Stimulated activated naive CD4-positive, alpha-beta T cell (primary cell): ENCODE results near the gene SLC19A1.

Experiments used
- DNase-seq, 6 experiments: peaks; one replicate each; lab custom pipeline; 2025; lab: John Stamatoyannopoulos, UW

SLC19A1 gene

DNA sequence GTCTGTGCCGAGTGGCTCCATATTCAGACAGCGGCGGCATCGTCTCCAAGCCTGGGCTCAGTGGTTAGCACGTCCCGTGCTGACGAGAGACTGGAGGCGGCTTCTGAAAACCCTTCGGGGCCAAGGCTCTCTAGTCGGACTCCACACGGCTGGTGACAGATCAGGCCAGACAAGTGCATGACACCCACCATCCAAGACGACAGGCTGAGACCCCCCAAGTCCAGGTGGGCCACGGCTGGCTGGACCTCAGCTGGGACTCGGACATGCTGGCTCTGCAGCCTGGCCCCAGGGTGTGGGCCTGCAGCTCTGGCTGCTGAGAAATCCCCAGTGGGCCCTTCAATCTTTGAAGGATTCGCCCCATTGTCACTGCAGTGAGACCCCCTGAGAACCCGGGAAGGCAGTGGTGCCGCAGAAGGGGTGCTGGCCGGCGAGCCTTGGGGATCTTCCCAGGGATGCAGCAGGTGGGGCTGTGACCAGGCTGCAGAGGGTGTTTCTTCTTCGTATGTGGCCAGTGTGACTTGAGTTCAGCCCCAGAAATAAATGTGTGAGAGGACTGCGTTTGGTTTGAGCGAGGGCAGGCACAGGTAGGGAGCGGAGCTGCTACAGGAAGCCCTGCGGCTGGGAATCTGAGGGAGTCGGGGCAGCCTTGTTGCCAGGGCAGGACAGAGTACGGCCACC, 15.9 kb upstream of the SLC19A1 start:
- no peak for DNase-seq

DNA sequence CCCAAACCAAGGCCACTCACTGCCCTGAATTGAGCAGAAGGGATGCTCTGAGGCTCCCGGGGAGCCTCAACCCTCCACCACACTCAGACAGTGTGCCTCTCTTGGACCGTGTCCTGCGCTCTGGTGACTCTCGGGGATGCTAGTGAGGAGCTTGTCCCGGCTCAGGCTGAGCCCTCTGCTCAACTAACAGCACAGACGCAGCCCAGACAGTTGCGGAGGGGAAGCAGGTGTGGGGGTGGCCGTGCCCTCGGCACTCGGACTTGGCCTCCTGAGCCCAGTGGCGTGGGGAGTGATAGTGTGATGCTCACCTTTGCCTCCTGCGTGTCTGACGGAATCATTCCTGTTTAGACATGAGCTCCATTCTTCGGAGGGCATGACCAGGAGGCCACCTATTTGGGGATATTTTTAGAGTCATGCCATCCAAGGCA, 15.4 kb upstream of the SLC19A1 start:
- no peak for DNase-seq

DNA sequence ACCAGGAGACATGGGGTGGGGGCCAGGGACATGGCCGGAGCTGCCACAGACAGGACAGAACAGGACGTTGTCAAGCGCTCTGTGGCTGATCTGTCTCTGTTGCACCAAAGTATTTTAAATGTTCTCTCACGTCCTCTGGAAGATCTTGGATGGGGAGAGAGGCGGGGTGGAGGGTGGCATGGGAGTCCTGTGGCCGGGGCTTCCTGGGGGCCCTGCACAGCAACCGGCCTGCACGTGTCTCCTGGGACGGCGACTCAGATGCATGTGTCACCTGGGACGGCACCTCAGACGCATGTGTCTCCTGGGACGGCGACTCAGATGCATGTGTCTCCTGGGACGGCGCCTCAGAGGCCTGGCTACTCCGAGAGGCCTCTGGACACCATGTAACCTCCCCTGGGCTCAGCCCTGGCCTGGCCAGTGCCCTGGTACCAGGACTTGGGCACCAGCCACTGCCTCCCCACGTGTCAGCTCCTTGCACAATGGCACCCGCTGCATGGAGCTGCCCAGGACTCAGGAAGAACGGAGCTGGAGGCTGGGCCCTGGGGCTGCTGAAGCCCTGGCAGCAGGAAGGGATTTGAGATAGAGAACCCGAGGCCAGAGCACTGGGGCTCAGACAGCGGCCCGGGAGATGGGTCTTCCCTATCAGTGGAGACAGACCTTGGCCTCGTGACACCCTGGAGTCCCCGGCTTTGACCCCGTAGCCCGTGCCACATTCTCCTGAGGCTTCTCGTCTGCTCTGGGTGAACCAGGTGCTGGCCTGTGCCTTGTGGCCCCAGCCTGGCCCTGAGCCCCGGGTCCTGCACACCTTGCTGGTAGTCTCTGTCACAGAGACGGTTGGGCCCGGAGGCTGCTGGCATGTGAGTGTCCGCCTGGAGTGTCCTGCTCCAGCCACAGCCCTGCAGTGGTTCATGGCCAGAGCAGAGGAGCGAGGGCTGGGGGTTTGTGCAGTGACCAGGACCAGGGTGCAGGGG, 14.7 kb upstream of the SLC19A1 start:
- DNase-seq, result no peak

DNA sequence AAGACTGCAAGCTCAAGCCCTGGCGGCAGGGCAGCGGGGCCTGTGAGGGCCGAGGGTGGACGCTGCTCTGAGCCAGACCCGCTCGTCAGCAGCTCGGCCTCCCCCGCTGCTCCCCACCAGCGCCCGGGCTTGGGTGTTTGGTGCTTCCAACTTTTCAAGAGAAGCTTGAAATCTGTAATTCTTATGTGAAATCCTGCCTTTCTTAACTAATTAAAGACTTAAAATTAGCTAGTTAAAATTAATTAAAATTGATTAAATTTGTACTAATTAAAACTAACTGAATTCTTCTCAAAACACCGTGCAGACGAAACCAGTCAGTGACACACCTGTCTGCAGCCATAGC, 14.0 kb upstream of the SLC19A1 start:
- DNase-seq, result no peak

DNA sequence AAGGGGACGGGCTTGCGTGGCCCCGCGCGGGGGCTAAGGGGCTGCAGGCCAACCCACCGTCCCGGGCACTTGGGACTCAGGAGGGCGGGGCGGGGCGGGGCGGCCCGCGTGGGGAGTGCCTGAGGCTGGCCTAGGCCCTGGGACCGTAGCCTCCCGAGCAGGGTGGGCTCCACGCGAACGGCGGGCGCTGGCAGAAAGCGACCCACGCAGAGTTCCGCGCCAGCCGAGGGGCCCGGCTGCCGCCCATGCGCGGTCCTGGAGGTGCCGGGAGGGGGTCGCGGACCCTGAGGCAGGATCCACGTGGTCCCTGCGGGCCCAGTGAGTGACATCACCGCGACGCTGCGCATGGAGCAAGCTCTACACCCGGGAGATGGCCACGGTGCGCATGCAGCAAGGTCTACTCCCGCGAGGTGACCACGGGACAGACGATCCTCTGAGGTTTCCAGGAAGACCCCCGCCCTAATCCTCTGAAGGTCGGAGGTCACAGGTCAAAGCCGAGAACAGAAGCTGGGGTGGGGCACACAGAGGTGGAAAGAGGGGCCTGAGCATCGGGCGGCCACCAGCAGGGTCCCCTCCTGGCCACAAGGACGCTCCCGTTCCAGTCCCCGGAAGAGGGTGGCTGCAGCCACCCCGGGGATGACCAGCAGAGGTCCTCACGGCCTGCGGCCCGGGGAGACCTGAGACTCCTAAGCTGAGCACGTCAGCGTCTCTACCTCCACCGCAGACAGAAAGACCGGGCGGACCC, 13.5 kb upstream of the SLC19A1 start:
- peak in 5 of 6 experiments; percentile 39 to 62 (median 53) for DNase-seq

DNA sequence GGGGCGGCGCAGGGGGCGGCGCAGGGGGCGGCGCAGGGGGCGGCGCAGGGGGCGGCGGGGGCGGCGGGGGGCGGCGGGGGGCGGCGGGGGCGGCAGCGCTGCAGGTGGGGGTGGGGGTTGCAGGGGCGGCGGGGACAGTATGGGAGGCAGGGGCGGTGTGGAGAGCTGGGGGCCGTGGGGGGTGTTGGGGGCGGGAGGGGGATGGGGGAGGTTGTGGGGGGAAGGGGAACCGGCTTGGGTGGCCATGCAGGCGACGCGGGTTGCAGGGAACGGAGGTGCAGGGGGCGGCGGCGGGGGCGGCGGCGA, 13.0 kb upstream of the SLC19A1 start:
- peak in 1 of 6 experiments; percentile 31 for DNase-seq

DNA sequence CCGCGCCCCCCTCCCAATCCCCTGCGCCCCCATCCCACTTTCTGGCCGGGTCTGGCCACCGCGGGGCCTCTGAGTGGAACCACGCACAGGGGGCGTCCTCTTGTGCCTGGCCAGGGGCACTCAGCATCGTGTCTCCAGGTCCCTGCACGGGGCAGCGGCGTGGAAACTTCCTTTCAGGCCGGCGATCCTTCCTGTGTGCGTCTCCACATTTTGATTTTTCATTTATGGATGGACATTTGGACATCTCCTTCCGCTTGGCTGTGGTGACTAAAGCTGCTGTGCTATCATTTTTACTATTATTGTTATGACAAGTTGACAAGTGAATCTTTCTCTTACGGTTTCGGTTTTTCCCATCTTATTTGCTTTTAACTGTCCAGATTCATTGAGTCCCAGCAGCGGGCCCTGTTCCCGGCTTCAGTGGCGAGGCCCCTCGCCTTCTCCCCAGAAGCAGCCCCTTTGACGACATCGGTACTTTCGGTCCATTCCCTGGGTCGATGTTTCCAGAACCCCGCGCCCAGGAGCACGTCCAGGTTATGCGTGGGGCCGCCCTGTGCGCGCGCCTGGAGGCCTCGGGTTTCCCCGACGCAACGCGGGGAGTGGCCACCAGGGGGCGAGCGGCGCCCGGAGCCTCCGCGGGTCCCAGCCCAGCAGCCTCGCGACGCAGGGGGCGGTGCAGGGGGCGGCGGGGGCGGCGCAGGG, 12.4 kb upstream of the SLC19A1 start:
- DNase-seq, result peak; percentile 80 to 93 (median 86)

DNA sequence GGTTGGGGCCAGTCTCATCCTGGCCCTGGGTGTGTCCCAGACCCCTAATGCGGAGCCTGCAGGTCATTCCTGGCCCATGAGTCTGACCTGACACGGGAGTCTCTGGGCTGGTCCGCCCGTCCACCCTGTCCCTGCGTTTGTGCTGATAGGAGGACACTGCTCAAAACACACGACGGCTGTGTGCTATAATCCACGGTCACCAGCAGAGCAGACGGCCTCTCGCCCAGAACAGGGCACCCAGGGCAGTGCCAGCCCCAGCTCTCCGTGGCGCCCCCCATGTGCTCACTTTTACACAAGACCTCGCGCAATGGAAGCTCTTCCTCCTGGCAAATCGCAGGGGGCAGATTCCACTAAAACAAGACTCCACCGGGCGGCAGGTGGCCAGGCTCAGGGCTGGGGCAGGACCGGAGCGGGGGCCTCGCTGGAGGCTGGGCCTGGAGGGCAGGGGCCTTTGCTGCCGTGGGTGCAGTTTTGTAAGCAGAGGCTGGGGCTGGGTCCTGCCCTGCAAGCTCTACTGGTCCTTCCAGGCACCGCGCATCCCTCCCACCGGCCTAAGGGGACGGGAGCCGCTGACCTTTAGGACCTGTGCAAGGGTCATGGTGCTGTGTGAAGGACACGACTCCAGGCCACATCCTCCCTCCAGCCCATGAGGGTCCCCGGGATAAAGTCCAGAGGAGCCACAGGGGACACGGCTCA, 10.6 kb upstream of the SLC19A1 start:
- no peak for DNase-seq

DNA sequence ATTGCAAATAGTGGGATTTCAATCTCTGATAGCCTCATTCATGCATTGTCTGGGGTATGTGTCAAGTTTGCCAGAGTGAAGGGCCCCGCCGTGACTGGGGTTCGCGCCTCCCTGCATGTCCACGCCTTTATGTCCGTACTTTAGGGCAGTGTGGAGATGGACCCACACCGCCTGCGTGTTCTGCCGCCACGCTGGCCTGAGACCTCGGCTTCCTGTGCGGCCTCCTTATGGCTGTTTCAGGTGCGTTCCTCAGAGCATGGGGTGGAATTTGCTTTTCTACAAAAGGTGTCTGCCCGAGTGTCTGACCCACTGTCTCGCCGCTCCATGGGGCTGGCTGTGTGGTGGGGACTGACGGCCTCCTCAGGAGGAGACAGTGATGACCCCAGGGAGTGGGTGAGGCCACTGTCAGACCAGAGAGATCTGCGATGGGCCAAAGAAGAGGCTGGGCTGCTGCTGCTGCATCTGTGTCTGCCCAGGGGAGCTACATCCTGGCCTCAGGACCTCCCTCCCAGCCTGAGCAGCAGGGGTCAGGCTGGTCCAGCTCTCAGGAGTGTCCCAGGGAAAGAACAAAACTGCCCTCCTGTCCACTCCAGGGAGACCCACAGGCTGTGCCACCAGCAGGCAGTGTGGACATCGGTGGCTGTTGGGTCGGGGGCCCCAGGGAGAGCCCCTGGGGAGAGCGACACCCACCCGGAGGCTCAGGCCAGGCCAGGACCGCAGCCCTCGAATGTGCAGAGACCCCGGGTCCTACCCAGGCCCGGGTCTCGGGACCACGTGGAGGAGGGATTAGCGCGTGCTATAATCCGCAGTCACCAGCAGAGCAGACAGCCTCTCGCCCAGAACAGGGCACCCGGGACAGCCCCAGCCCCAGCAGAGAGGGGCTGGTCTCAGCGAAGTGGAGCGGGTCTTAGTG, 9.8 kb upstream of the SLC19A1 start:
- no peak for DNase-seq

DNA sequence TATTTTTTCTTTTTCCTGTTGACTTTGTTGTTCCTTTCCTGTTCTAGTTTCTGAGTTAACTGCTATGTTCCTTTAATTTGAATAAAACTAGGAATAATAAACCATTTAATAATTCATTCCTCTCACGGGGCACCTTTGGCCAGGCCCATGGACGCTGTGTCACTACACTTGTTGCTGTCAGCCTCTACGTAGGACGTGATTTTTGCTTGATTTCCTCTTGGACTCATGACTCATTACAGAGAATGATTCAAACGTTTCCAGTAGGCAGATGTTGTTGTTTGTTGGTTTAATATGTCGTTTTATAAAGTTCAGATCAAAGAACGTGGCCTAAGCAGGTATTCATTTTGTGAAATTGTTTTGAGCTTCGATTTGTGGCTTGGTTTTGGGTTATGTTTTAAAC, 9.1 kb upstream of the SLC19A1 start:
- no peak for DNase-seq

DNA sequence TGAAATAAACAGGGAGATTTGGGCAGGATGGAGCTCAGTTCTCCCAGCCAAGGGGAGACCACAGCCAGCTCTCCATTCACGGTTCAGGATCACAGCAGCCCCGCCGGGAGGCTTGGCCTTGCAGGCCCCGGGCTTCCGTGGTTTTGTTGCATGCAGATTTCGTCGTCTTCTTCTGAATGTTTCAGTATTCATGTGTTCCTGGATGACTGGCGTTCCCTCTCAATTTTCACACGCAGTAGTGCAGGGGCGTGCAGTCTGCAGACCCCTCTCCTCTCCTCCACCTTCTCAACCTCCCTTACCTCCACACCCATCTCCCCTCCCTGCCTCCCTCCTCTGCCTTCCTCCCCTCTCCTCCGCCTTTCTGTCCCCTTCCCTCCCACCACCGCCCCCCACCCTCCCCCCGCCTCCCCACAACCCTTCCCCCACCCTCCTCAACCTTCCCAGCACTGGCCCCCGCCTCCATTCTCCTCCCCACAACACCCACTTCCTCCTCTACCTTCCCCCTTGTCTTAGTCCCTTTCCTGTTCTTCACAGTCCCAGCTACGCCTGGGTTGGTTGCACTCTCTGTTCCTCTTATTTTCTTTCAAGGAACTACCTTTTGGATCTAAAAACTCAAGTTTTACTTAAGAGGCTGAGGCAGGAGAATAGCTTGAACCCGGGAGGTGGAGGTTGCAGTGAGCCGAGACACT, 8.4 kb upstream of the SLC19A1 start:
- peak in 4 of 6 experiments; percentile 17 to 43 (median 20) for DNase-seq

DNA sequence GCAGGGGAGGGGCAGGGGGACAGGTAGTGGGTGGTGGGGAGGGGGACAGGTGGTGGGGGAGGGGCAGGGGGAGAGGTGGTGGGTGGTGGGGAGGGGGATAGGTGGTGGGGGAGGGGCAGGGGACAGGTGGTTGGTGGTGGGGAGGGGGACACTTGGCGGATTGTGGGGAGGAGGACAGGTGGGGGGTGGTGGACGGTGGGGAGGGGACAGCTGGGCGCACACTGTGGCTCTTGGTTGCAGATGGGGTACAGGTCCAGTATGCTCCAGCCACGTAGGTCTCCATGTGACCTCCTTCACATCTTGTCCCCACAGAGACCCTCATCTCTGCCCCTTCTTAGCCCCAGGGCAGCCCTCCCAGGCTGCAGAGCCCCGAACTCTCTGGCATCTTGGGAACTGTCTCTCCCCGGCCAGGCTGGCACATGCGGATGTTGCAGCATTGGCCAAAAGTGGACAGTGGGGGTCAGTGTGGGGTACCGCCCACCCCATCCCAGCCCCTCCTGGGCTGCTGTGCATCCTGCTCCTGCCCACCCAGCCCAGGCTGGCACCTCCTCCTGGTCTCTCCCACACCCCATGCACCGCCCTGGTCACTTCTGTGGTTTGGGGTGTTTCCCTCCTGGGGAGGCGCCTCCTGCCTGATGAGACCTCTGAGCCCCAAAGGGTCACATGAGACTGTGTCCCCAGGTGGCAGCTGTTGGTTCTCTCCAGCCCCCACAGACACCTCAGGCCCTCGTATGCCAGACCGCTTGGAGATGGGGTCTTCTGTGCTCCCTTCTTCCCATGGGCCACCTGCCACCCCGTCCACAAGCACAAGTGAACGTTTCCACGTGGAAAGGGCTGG, 7.6 kb upstream of the SLC19A1 start:
- no peak for DNase-seq

DNA sequence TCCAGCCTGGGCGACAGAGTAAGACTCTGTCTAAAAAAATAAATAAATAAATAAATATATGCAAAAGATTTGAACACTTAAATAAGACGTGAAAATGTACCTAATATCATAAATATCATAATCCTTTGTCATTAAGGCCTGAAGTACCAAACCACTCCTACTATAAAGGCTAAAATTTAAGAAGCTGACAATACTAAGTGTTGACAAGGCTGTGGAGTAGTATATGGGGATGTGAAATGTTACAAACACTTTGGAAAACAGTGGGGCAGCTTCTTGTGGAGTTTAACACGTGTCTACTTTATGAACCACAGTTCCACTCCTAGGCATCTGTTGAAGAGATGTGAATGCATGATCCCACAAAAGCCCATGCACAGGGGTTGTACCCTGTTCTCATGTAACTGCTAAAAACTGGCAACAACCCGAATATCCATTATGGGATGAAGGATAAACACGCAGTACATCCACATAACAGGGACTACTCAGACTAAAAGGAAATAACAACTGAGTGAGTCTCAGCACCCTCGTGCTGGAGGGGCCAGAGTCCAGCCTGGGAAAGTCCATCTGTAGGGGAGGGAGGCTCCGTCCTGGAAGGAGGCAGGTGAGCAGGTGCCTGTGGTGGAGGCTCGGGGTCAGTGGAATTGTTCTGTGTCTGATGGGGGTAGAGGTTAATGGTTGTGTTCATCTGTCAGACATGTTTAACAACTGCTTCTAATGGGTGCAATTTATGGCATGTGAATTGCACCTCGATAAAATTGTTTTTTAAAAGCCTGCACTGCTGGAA, 6.7 kb upstream of the SLC19A1 start:
- no peak for DNase-seq

DNA sequence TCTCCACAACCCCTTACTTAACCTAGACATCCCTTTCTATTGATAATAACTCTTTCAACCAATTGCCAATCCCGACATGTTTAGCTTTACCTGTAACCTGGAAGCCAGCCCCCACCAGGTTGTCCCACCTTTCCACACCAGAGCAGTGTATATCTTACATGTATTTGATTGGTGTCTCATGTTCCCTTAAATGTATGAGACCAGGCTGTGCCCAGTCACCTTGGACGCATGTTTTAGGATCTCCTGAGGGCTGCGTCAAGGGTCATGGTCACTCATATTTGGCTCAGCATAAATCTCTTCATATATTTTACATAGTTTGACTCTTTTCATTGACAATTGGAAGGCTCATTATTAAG, 5.3 kb upstream of the SLC19A1 start:
- no peak for DNase-seq

DNA sequence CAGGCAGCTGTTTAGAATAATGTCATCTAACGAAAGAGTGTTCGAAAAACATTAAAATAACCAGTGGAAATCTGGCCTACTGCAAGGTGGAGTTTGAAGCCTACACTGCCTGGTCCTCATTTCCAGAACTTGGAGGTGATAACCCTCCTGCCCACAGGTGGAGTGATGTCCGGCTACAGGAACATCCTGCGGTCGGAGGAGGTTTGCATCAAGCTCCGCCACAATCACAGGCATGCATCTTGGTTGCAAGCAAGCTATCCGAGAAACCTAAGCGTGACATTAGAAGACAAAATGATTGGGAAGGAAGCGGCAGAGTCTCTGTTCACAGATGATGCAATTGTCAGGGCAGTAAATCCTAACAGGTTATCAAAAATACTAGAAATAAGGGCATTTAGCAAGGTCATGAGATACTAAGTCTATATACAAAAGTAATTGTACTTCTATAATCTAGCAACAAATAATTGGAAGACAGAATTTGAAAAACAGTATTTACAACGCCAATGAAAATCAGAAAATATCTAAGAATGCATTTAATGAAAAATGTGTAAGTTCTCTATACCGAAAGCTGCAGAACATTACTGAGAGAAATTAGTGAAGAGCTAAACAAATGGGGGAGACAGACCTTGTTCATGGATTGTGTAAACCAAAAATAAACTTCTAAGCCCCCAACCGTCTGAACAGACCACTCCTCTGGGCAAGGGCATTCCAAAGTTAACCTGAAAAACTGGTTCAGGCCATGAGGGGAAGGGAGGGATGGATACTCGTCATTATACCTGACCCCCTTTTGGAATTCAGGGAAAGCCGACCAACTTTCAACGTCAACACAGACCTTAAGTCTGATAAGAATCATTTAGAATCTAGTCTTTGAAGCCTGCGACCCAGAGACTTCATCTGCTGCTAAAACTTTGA, 4.7 kb upstream of the SLC19A1 start:
- no peak for DNase-seq

DNA sequence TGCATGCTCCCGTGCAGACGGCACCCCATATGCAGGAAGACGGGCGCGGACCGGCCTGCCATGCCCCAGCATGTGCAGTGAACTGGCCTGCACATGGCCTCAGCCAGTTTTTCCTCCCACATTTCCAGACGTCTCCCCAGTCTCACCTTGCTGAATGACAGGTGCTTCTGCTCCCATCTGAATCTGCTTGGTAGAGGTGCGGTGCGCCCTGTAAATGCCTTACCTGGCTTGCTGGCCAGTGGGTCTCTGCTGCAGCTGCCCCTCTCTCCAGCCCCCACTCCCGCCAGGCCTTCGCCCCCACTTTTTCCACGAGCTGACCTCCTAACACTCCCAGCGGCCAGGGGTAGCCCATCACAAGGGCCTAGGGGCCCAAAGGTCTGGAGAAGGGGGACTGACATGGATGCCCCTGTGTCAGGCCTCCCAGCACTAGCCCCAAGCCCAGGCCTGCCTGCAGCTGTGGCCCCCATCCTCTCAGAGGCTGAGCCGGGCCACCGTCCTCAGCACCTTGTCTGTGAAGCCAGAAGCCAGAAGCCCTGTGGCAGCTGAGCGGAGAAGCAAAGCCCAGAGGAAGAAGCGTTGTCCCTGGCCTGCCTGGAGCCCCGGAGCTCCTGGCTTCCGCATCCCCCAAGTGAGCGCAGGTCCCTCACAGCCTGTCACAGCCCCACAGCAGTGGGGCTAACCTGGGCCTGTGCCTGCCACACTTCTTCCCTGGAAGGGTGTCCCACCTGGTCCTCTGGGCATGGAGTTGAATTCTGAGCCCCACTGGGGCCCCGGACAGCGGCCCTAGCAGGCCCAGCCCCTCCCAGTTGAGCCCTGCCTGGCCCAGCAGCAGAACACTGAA, 3.7 kb upstream of the SLC19A1 start:
- DNase-seq, result no peak
